ENCODE measurements around the gene TRABD2A. TPM values are rescaled to one million over a fixed set of nuclear protein-coding genes. Genes with fewer than 3 reads are reported as not detected.

TRABD2A gene
- total and polyA plus RNA-seq, 4 donors = 0.26 to 10.3 (median 0.55) TPM

DNA sequence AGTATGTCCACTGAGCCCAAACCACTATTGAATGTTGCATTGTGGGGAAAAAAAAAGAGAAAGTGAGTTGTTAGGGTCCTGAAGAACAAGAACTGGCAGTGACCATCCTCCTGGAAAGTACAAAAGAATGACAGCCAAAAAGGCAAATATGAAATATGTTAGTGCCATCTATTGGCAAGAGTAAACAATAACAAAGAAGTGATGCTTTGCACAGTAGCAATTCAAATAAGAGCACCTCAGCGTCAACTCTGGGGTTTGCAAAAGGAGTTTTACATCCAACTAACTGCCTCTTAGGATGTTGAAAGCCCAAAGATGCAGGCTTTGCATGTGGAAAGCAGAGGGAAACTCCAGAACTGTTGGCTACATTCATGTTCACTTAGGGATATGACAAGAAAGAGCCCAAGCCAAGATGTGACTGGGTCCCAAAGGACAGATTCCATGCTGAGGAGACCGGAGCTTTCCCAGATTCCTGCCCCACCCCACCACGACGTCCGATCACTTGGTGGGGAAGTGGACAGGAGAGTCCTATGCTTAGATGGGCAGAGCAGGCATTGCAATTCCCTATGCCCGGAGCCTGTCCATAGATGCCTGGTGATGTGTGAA, 15.6 kb downstream of the TRABD2A start:
- H3K27ac ChIP-seq (ENCODE audit: low read depth in 1 of 2, low read length in 2 of 2) = no peak overlapping the region
- H3K9me3 ChIP-seq (ENCODE audit: control insufficient read depth in 4 of 4, low read length in 3 of 4) = no peaks in the 10 kb centered on the region
- WGBS = 73% methylated on average over 6 of the region's 6 CpGs
- H3K4me1 ChIP-seq (ENCODE audit: control insufficient read depth in 4 of 4, insufficient read depth in 4 of 4, low read length in 3 of 4) = no peaks in the 10 kb centered on the region
- H3K4me3 ChIP-seq (ENCODE audit: low read depth in 1 of 3, low read length in 3 of 3) = no peak overlapping the region
- no peaks in the 10 kb centered on the region for H3K27me3 ChIP-seq (ENCODE audit: control insufficient read depth in 4 of 4, insufficient read depth in 4 of 4, low read length in 3 of 4)
- H3K36me3 ChIP-seq (ENCODE audit: control insufficient read depth in 4 of 4, insufficient read depth in 3 of 4, low read depth in 1 of 4, low read length in 3 of 4) = no peaks in the 10 kb centered on the region
- no peak overlapping the region for H3K9ac ChIP-seq (ENCODE audit: low read depth in 1 of 2, low read length in 2 of 2)
- TF ChIP-seq FOXA1 (IDR thresholded peaks at IDR 0.05) (no peak), SP1 (IDR thresholded peaks at IDR 0.05) (no peak), GABPA (IDR thresholded peaks at IDR 0.05 in 1 of 2, conservative IDR thresholded peaks at IDR 0.05 in 1 of 2) (no peak), CTCF (IDR thresholded peaks at IDR 0.05; ENCODE audit: low read depth, low read length, missing input control) (peak; percentile 36), HNF4A (conservative IDR thresholded peaks at IDR 0.05) (no peak), RAD21 (IDR thresholded peaks at IDR 0.05) (peak; percentile 79 to 81)
- TF ChIP-seq, protein P1, sequence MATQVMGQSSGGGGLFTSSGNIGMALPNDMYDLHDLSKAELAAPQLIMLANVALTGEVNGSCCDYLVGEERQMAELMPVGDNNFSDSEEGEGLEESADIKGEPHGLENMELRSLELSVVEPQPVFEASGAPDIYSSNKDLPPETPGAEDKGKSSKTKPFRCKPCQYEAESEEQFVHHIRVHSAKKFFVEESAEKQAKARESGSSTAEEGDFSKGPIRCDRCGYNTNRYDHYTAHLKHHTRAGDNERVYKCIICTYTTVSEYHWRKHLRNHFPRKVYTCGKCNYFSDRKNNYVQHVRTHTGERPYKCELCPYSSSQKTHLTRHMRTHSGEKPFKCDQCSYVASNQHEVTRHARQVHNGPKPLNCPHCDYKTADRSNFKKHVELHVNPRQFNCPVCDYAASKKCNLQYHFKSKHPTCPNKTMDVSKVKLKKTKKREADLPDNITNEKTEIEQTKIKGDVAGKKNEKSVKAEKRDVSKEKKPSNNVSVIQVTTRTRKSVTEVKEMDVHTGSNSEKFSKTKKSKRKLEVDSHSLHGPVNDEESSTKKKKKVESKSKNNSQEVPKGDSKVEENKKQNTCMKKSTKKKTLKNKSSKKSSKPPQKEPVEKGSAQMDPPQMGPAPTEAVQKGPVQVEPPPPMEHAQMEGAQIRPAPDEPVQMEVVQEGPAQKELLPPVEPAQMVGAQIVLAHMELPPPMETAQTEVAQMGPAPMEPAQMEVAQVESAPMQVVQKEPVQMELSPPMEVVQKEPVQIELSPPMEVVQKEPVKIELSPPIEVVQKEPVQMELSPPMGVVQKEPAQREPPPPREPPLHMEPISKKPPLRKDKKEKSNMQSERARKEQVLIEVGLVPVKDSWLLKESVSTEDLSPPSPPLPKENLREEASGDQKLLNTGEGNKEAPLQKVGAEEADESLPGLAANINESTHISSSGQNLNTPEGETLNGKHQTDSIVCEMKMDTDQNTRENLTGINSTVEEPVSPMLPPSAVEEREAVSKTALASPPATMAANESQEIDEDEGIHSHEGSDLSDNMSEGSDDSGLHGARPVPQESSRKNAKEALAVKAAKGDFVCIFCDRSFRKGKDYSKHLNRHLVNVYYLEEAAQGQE (IDR thresholded peaks at IDR 0.05) = no peak
- DNase-seq (ENCODE audit: low spot score) = no peak

DNA sequence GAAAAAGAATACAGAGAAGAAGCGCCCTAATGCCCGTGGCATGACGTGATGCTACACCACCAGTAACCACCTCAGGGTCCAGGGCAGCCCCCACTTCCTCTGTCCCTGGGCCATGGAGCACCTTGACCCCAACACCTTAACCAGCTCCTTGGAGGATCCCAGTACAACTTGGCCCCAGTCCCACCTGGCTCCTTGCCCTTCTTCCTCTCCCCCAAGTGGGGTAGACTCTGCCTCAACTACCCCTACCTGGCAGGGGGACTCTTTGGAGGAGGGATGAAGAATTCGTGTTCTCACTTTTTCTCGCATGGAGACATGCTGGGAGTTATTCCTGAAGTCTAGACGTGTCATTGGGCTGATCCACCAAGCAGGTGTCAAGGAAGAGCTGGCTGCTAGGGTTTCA, 18.9 kb downstream of the TRABD2A start:
- Histone ChIP-seq H3K4me1 (ENCODE audit: control insufficient read depth in 4 of 4, insufficient read depth in 4 of 4, low read length in 3 of 4) (no peaks in the 10 kb centered on the region), H3K36me3 (ENCODE audit: control insufficient read depth in 4 of 4, insufficient read depth in 3 of 4, low read depth in 1 of 4, low read length in 3 of 4) (no peaks in the 10 kb centered on the region), H3K27ac (ENCODE audit: low read depth in 1 of 2, low read length in 2 of 2) (no peak overlapping the region), H3K27me3 (ENCODE audit: control insufficient read depth in 4 of 4, insufficient read depth in 4 of 4, low read length in 3 of 4) (no peaks in the 10 kb centered on the region), H3K9ac (ENCODE audit: low read depth in 1 of 2, low read length in 2 of 2) (no peak overlapping the region), H3K9me3 (ENCODE audit: control insufficient read depth in 4 of 4, low read length in 3 of 4) (no peaks in the 10 kb centered on the region), H3K4me3 (ENCODE audit: low read depth in 1 of 3, low read length in 3 of 3) (no peak overlapping the region)
- no peak for DNase-seq (ENCODE audit: low spot score)
- 90% methylated on average over 6 of the region's 6 CpGs for WGBS
- TF ChIP-seq GABPA (IDR thresholded peaks at IDR 0.05 in 1 of 2, conservative IDR thresholded peaks at IDR 0.05 in 1 of 2) (no peak), RXRA (IDR thresholded peaks at IDR 0.05) (no peak), JUND (IDR thresholded peaks at IDR 0.05) (no peak), RAD21 (IDR thresholded peaks at IDR 0.05) (no peak), ZBTB33 (IDR thresholded peaks at IDR 0.05) (no peak), EGR1 (IDR thresholded peaks at IDR 0.05; ENCODE audit: low read depth in 2 of 2) (no peak), SP1 (IDR thresholded peaks at IDR 0.05) (no peak), TAF1 (conservative IDR thresholded peaks at IDR 0.05) (no peak)

Data from liver (tissue), 9 donors.